Adrenal gland (tissue), 12 donors: ENCODE data around the gene RFT1. TPM values are rescaled to one million over a fixed set of nuclear protein-coding genes. Genes with fewer than 3 reads are reported as not detected.

ENCODE experiments used
- DNase-seq, 7 donors: peaks; one replicate each; pipeline ENCODE4 v3.0.0-alpha.2; 2019 to 2020
- H3K27ac ChIP-seq, 5 donors: fragments of 200-600 bp; sonication (generic) in 4 of 5; 1 replicate in 3 of 5; 2 replicates in 2 of 5; pipeline versions ENCODE4 v1.5.1 to v1.8.0; 2016 to 2020; ENCODE audit warnings: mild to moderate bottlenecking in 1 of 5
- H3K27me3 ChIP-seq: fragments of 200-600 bp; 2 replicates; pipeline ENCODE4 v1.8.0; 2021
- H3K36me3 ChIP-seq, 2 donors: fragments of 200-600 bp; replicated peaks in 1 of 2; 1 replicate in 1 of 2; 2 replicates in 1 of 2; pipeline versions ENCODE4 v1.5.1 to v1.8.0; 2018 to 2022
- H3K4me1 ChIP-seq, 2 donors: fragments of 200-600 bp; replicated peaks in 1 of 2; 1 replicate in 1 of 2; 2 replicates in 1 of 2; pipeline versions ENCODE4 v1.5.1 to v1.8.0; 2018 to 2021
- H3K4me3 ChIP-seq, 4 donors: fragments of 200-600 bp; sonication (generic) in 3 of 4; one replicate each; pipeline ENCODE4 v1.5.1; 2016 to 2018
- H3K9me3 ChIP-seq, 3 donors: fragments of 200-600 bp; sonication (generic) in 1 of 3; replicated peaks in 1 of 3; 1 replicate in 2 of 3; 2 replicates in 1 of 3; pipeline versions ENCODE4 v1.5.1 to v1.8.0; 2016 to 2021
- POLR2A ChIP-seq, 2 donors: fragments of 450-650 bp; IDR thresholded peaks; one replicate each; pipeline ENCODE4 v1.6.1; 2017; ENCODE audit warnings: antibody characterized with exemption in 2 of 2, mild to moderate bottlenecking in 2 of 2, moderate library complexity in 1 of 2
- WGBS, 4 donors: extraction: QIAGEN DNeasy Blood & Tissue Kit in 2 of 4; methylation state at CpG; one replicate each; pipeline versions ENCODE4 v1.1.5 to v1.1.7; 2013 to 2017; 5-methylcytosine and 5-hydroxymethylcytosine counted together
- intact Hi-C, 2 donors: fragments of 100-400 bp; cut with DNase I; formaldehyde crosslinking; loops; one replicate each; pipeline versions ENCODE4 v1.14.1 to v1.15.0; 2022 to 2023
- polyA plus RNA-seq, 3 donors: library from polyadenylated mRNA; stranded (reverse); fragments of 200-250 nt in 2 of 3; fragments of 350-450 nt in 1 of 3; fragmentation: Illumina TruSeq in 1 of 3; extraction: RNeasy Lipid Tissue Mini Kit (QIAGEN cat#74804) in 1 of 3; gene quantifications; one replicate each; pipeline ENCODE4 v1.2.3, GENCODE V29; 2013 to 2014
- total RNA-seq, 9 donors: library from RNA; depleted of rRNA in 4 of 9; stranded (reverse); fragments of >200 nt in 4 of 9; fragments of 120-200 nt in 1 of 9; fragmentation: NEBNext Ultra II Directional in 1 of 9; extraction: Animal tissue kit (Norgen Biotek cat#: 25700) in 1 of 9; gene quantifications; one replicate each; pipeline versions ENCODE4 v1.1.0 to v1.2.4, GENCODE V29; 2013 to 2023
- TF ChIP-seq, protein P1 (sequence below), 6 experiments: fragments of 450-650 bp in 4 of 6; fragments of 200-600 bp in 2 of 6; sonication (generic) in 1 of 6; IDR thresholded peaks; 1 replicate in 5 of 6; 2 replicates in 1 of 6; pipeline versions ENCODE4 v1.5.1 to v1.8.0; 2016 to 2021; ENCODE audit warnings: antibody characterized with exemption in 6 of 6, mild to moderate bottlenecking in 2 of 6, moderate library complexity in 1 of 6
- donor health status: healthy with polysubstance abuse.
- donor health status: Bipolar disorder and iron deficiency.
- donor health status: DM: yes; HTN: yes; CAD: no.
- donor health status: DM: no; HTN: no; CAD: no.
- donor health status: DM: no; HTN: no; CAD: no.
- donor health status: DM: yes; HTN: yes; CAD: no.

RFT1 gene
- total and polyA plus RNA-seq, 12 donors: 6.7 to 34.5 (median 20.4) TPM

DNA sequence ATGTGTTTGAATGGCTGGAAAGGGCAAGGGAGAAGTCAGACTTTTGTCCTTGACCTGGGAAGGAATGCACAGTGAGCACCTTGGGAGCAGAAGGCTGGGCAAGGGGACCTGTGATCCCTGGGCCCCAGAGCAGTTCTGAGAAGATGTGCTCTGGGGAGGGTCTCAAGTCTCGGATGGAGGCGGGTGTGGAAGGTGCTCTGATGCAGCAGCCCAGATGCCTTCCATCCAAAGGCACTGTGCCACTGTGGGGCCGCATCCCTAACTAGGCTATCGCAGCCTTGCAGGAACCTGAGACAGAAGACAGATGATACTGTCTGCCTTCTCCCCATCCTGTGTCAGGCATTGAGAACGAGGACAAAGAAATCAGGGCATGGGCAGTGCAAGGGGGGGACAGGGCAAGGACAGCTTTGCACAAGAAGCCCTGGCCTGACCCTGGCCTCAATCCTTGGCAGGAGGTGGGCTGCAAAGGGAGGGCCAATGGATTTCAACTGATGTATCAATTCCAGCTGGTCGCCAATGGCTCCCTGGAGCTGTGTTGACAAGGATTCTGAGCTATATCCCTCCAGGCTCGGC, 16.2 kb upstream of the RFT1 start:
- Histone ChIP-seq H3K27me3 (no peaks in the 10 kb centered on the region), H3K36me3 (no peaks in the 10 kb centered on the region), H3K9me3 (no peaks in the 10 kb centered on the region), H3K4me1 (peaks cover 19 to 36% of the 10 kb centered on the region in 2 donors), H3K4me3 (no peak overlapping the region), H3K27ac (peak overlapping the region in 3 of 5 donors; percentile 55 to 75 (median 63))
- 37 to 54% (median 49%) methylated on average over 5 to 7 of the region's 7 CpGs for WGBS, 4 donors
- DNase-seq: peak in 1 of 7 donors; percentile 36
- TF ChIP-seq, protein P1, sequence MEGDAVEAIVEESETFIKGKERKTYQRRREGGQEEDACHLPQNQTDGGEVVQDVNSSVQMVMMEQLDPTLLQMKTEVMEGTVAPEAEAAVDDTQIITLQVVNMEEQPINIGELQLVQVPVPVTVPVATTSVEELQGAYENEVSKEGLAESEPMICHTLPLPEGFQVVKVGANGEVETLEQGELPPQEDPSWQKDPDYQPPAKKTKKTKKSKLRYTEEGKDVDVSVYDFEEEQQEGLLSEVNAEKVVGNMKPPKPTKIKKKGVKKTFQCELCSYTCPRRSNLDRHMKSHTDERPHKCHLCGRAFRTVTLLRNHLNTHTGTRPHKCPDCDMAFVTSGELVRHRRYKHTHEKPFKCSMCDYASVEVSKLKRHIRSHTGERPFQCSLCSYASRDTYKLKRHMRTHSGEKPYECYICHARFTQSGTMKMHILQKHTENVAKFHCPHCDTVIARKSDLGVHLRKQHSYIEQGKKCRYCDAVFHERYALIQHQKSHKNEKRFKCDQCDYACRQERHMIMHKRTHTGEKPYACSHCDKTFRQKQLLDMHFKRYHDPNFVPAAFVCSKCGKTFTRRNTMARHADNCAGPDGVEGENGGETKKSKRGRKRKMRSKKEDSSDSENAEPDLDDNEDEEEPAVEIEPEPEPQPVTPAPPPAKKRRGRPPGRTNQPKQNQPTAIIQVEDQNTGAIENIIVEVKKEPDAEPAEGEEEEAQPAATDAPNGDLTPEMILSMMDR (IDR thresholded peaks at IDR 0.05): no peak
- intact Hi-C loops: no loop called here

- TF ChIP-seq, protein P1 (IDR thresholded peaks at IDR 0.05): no peak
- TF ChIP-seq POLR2A (IDR thresholded peaks at IDR 0.05): no peak
- Histone ChIP-seq H3K4me1 (peaks cover 12 to 35% of the 10 kb centered on the region in 2 donors), H3K36me3 (no peaks in the 10 kb centered on the region), H3K4me3 (no peak overlapping the region), H3K27me3 (no peaks in the 10 kb centered on the region), H3K9me3 (no peaks in the 10 kb centered on the region), H3K27ac (peak overlapping the region in 1 of 5 donors; percentile 75)
- WGBS, 4 donors: 66 to 75% (median 71%) methylated on average over 3 of the region's 3 CpGs
- intact Hi-C loops: no loop called here
- no peak for DNase-seq
These were observed 15.5 kb upstream of the RFT1 start for GRCh38 chr3:53145713-53146080.

- intact Hi-C loops: no loop called here
- no peaks in the 10 kb centered on the region for H3K36me3 ChIP-seq
- H3K9me3 ChIP-seq: no peaks in the 10 kb centered on the region
- WGBS, 4 donors: 82 to 89% (median 85%) methylated on average over 10 to 11 of the region's 11 CpGs
- H3K4me3 ChIP-seq: no peak overlapping the region
- no peak for DNase-seq
- no peaks in the 10 kb centered on the region for H3K27me3 ChIP-seq
- peak overlapping the region in 1 of 5 donors; percentile 10 for H3K27ac ChIP-seq
- no peak for TF ChIP-seq POLR2A (IDR thresholded peaks at IDR 0.05)
- TF ChIP-seq, protein P1 (IDR thresholded peaks at IDR 0.05): no peak
- peaks cover 7 to 35% of the 10 kb centered on the region in 2 donors for H3K4me1 ChIP-seq
These were observed 14.9 kb upstream of the RFT1 start for GRCh38 chr3:53144862-53145712.

GRCh38 chr3:53144446-53144845, 14.2 kb upstream of the RFT1 start:
- H3K9me3 ChIP-seq: no peaks in the 10 kb centered on the region
- H3K4me1 ChIP-seq: peaks cover 4 to 36% of the 10 kb centered on the region in 2 donors
- TF ChIP-seq POLR2A (IDR thresholded peaks at IDR 0.05): no peak
- no peak overlapping the region for H3K4me3 ChIP-seq
- peak in 1 of 7 donors; percentile 6 for DNase-seq
- intact Hi-C loops: no loop called here
- 96 to 100% (median 97%) methylated on average over 2 to 4 of the region's 4 CpGs for WGBS, 4 donors
- H3K27ac ChIP-seq: no peak overlapping the region
- H3K36me3 ChIP-seq: no peaks in the 10 kb centered on the region
- H3K27me3 ChIP-seq: no peaks in the 10 kb centered on the region
